Activated CD8-positive, alpha-beta memory T cell treated with anti-CD3 and anti-CD28 coated beads, Interleukin-2, amount 10 ng/mL, durations not matched to agents 7 days and 5 days (primary cell): ENCODE results near the gene OR1N1. TPM values are rescaled to one million over a fixed set of nuclear protein-coding genes. Genes with fewer than 3 reads are reported as not detected.
"Not testable (repeated sequence)": the region's sequence is repeated elsewhere in the genome, so short reads cannot be mapped to it uniquely, and the experiment has no call there.

ENCODE experiments used
- ATAC-seq: fragments of 150-1000 bp; cut with Tn5 transposase; one replicate; pipeline ENCODE4 v1.10.0; 2021; ENCODE audit warnings: moderate library complexity
- CTCF ChIA-PET: fragments of 350-600 bp; sonication (Branson Sonifier 250); formaldehyde crosslinking; loops from one replicate; lab custom pipeline; 2021; ENCODE audit warnings: antibody characterized with exemption; lab: Charles Lee
- DNase-seq: peaks from one replicate; pipeline ENCODE4 v3.0.0-alpha.2; 2020
- H3K27ac Mint-ChIP-seq: one replicate; pipeline ENCODE4 v1.8.0; 2021; ENCODE audit warnings: mild to moderate bottlenecking, mixed read lengths
- H3K27me3 Mint-ChIP-seq: one replicate; pipeline ENCODE4 v1.8.0; 2021; ENCODE audit warnings: mixed read lengths
- H3K36me3 Mint-ChIP-seq: one replicate; pipeline ENCODE4 v1.8.0; 2021; ENCODE audit warnings: mild to moderate bottlenecking, mixed read lengths
- H3K4me1 Mint-ChIP-seq: one replicate; pipeline ENCODE4 v1.8.0; 2021; ENCODE audit warnings: mixed read lengths
- H3K4me3 Mint-ChIP-seq: one replicate; pipeline ENCODE4 v1.8.0; 2021; ENCODE audit warnings: mild to moderate bottlenecking, moderate library complexity, mixed read lengths
- H3K9me3 Mint-ChIP-seq: one replicate; pipeline ENCODE4 v1.8.0; 2022; ENCODE audit warnings: low read depth, mixed read lengths
- total RNA-seq, 2 experiments: library from RNA; stranded (reverse); gene quantifications; one replicate each; pipeline ENCODE4 v1.2.3, GENCODE V29; 2021

Gene OR1N1, protein sequence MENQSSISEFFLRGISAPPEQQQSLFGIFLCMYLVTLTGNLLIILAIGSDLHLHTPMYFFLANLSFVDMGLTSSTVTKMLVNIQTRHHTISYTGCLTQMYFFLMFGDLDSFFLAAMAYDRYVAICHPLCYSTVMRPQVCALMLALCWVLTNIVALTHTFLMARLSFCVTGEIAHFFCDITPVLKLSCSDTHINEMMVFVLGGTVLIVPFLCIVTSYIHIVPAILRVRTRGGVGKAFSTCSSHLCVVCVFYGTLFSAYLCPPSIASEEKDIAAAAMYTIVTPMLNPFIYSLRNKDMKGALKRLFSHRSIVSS
- not detected for total RNA-seq

DNA sequence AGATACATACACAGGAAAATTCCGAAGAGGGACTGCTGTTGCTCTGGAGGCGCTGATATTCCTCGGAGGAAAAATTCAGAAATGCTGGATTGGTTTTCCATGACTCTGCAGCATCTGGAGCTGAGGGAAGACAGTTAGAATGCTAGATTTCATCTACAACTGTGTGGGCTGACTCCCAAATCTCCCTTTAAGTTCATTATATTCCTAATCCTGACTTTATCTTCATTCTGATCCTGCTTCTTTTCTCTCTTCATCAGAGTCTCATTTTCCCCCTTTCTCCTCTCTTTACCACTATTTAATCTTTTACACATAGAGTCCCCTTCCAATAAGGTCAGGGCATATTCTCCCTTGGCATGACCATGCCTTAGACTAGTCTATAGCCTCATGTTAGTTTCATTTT, at the start of gene OR1N1:
TSS of gene OR1N1 (minus strand) at position 101 of the 400 bp plus-strand sequence. CDS start at position 101, 0 bp downstream.
- ATAC-seq (no peak), DNase-seq (no peak)
- Mint-ChIP-seq H3K27ac (no peak within 1 kb of the TSS), H3K4me1 (no peaks in the 10 kb centered on the region), H3K4me3 (no peak within 1 kb of the TSS), H3K27me3 (peaks cover 2% of the 10 kb centered on the region), H3K9me3 (no peaks in the 10 kb centered on the region), H3K36me3 (no peaks in the 10 kb centered on the region)
- CTCF ChIA-PET = no interaction called here

DNA sequence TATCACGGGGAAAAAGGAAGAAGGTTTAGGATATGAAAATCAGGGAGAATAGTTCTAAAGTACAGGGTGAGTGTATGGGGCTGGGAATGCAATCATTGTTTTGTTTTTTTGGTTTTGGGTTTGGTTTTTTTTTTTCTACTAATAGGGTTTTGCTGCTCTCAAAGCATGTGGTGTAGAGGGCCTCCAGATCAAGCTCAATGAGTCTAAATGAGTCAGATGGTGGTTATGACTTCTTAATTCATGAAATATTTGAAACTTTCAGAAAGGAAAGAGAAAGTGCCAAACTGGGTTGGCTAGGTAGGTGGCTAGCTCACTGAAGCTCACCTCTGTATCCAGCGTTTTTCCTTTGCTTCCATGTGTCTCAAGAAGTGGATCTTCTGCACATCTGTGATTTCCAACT, 45.4 kb upstream of the OR1N1 start:
- CTCF ChIA-PET = interaction anchor here (0.9 kb wide), 1 partner anchor 10 kb away, joined by 3 read pairs; no protein-coding TSS in a partner anchor
- Mint-ChIP-seq H3K4me3 (no peak overlapping the region), H3K9me3 (peaks cover 2% of the 10 kb centered on the region), H3K4me1 (peaks cover 12% of the 10 kb centered on the region), H3K27me3 (peaks cover 14% of the 10 kb centered on the region), H3K36me3 (no peaks in the 10 kb centered on the region), H3K27ac (no peak overlapping the region)
- ATAC-seq = peak; percentile 55
- no peak for DNase-seq

DNA sequence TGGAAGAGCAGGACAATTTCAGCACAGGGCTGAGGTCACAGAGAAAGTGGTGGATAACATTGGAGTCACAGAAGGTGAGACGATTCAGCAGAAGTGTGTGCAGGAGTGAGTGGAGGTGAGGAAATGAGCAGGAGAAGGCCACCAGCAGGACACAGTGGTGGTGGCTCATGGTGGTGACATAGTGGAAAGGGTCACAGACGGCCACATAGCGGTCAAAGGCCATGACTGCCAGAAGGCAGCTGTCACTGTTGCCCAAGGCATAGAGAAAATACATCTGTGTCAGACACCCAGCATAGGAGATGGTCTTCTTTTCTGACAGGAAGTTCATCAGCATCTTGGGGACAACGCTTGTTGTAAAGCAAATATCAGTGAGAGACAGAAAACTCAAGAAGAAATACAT, 40.8 kb upstream of the OR1N1 start:
- Mint-ChIP-seq H3K27me3 (peaks cover 11% of the 10 kb centered on the region), H3K36me3 (no peaks in the 10 kb centered on the region), H3K9me3 (no peaks in the 10 kb centered on the region), H3K4me3 (no peak overlapping the region), H3K27ac (no peak overlapping the region), H3K4me1 (peaks cover 12% of the 10 kb centered on the region)
- CTCF ChIA-PET = no interaction called here
- ATAC-seq (no peak), DNase-seq (no peak)

DNA sequence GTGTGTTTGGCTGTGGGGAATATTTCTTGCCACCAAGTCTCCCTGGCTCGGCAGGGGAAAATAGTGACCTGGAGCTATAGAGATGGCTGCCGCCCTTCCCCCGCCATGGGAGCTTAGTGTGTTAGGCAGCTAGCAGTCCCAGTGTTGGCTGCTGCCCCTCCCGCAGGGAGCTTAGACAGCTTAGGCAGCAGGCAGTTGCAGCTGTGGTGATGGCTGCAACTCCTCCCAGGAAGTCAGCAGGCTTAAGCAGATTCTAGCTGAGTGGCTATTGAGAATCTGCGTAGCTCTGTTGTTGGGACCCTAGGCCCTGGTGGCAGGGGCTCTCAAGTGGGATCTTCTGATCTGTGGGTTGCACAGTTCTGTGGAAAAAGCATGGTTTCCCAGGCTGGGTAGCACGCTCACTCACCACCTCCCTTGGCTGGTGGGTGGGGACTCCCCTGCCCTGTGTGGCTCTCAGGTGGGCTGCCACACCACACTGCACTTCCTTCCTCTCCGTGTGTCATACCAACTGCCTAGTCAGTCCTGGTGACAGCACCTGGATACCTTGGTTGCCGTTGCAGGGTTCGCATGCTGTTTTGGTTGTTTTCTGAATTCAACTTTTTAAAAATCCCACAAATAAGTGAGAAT, 35.2 kb upstream of the OR1N1 start:
- ATAC-seq (peak; percentile 58), DNase-seq (peak; percentile 68)
- H3K27me3 Mint-ChIP-seq = peaks cover 28% of the 10 kb centered on the region
- no peak overlapping the region for H3K27ac Mint-ChIP-seq
- CTCF ChIA-PET = interaction anchor here (0.9 kb wide), 1 partner anchor 10 kb away, joined by 3 read pairs; no protein-coding TSS in a partner anchor
- H3K36me3 Mint-ChIP-seq = peaks cover 8% of the 10 kb centered on the region
- peaks cover 17% of the 10 kb centered on the region for H3K4me1 Mint-ChIP-seq
- H3K4me3 Mint-ChIP-seq = no peak overlapping the region
- peaks cover 7% of the 10 kb centered on the region for H3K9me3 Mint-ChIP-seq

DNA sequence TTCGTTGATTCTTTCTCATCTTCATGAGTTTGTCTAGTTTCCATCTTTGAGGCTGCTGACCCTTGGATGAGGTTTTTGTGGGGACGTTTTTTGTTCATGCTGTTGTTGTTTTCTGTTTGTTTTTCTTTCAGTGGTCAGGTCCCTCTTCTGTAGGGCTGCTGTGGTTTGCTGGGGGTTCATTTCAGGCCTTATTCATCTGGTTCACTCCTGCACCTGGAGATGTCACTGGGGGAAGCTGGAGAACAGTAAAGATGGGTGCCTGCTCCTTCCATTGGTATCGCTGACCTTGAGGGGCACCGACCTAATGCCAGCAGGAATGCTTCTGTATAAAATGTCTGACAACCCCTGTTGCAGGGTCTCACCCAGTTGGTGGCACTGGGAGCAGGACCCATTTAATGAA, 34.4 kb upstream of the OR1N1 start:
- Mint-ChIP-seq H3K9me3 (peaks cover 7% of the 10 kb centered on the region), H3K27me3 (peaks cover 28% of the 10 kb centered on the region), H3K27ac (no peak overlapping the region), H3K4me3 (no peak overlapping the region), H3K36me3 (peaks cover 8% of the 10 kb centered on the region), H3K4me1 (peaks cover 17% of the 10 kb centered on the region)
- CTCF ChIA-PET = no interaction called here
- ATAC-seq (no peak), DNase-seq (no peak)

DNA sequence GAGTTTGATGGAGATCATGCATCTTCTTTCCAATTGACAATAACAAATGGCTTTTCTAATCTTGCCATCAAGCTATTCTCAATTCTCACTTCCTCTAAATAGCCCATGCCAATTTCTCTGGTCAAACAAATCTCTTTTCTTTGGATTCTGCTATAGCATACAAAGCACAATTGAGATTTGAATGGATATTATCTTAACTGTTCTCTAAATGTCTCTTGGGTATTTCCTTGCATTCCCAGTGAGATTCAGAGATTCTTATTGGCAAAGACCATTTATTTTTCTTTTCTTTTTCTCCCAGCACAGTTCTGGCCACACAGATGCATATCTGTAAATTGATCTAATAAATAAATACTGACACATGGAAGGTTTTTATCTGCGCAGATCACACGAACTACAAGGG, 25.7 kb upstream of the OR1N1 start, which contains the start of gene OR1N2:
TSS of gene OR1N2 (plus strand) at position 301 of the 400 bp plus-strand sequence. CDS start 100 bp downstream, outside the sequence.
- Mint-ChIP-seq H3K36me3 (no peaks in the 10 kb centered on the region), H3K9me3 (no peaks in the 10 kb centered on the region), H3K27me3 (peaks cover 23% of the 10 kb centered on the region), H3K27ac (no peak within 1 kb of the TSS), H3K4me1 (no peaks in the 10 kb centered on the region), H3K4me3 (no peak within 1 kb of the TSS)
- DNase-seq (no peak), ATAC-seq (no peak)
- CTCF ChIA-PET = no interaction called here

DNA sequence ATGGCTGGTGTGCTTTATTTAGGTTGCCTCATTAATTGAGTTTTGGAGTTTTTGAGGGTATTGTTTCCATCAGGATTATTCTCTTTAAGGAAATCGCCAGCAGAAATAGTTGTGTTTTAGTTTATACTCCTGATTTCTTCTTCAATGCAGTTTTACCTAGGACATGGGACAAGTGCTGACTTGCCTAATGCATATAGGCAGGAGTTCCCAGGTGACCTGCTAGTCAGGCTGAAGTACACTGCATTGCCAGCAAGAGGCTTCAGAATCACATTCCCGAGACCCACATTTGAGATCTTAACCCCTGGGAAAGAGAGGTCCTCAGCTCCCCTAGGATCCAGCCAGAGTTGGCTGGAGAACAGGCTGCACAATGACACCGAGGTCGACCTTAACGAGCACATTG, 24.3 kb upstream of the OR1N1 start:
- Mint-ChIP-seq H3K36me3 (no peaks in the 10 kb centered on the region), H3K27ac (no peak overlapping the region), H3K4me1 (no peaks in the 10 kb centered on the region), H3K4me3 (no peak overlapping the region), H3K9me3 (no peaks in the 10 kb centered on the region), H3K27me3 (peaks cover 24% of the 10 kb centered on the region)
- CTCF ChIA-PET = no interaction called here
- DNase-seq (no peak), ATAC-seq (no peak)

DNA sequence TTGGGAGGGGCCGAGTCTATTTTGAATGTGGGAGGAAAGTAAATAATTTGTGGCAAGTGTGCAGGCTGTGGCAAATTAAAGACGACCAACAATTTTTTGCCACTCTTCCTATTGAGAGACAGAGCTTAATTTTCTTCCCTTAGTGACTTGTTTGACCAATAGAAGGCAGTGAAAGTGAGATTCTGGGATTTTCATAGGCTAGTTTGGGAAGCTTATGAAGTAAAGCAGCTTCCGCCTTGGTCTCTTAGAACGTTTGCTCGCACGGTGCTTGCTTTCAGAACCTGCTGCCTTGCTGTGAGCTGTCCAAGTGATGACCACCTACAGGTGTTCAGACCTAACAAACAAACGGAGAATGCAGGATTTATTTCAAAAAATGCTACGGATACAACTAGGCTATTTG, 19.1 kb upstream of the OR1N1 start:
- Mint-ChIP-seq H3K4me1 (no peaks in the 10 kb centered on the region), H3K9me3 (no peaks in the 10 kb centered on the region), H3K27ac (no peak overlapping the region), H3K27me3 (peaks cover 11% of the 10 kb centered on the region), H3K36me3 (no peaks in the 10 kb centered on the region), H3K4me3 (no peak overlapping the region)
- ATAC-seq = no peak
- no peak for DNase-seq
- CTCF ChIA-PET = no interaction called here

DNA sequence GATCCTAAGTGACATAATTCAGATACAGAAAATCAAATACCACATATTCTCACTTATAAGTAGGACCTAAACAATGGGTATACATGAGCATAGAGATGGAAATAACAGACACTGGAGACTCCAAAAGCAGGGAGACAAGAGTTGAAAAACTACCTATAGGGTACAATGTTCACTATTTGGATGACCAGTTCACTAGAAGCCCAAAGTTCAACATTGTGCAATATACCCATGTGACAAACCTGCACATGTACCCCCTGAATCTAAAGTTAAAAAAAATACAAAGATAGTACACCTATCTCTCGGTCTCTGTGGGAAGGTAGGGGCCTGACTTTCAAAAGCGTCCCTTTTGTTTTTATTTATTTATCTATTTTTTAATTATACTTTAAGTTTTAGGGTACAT, 11.7 kb upstream of the OR1N1 start:
- Mint-ChIP-seq H3K9me3 (peaks cover 2% of the 10 kb centered on the region), H3K4me3 (no peak overlapping the region), H3K4me1 (no peaks in the 10 kb centered on the region), H3K27ac (no peak overlapping the region), H3K36me3 (no peaks in the 10 kb centered on the region), H3K27me3 (no peaks in the 10 kb centered on the region)
- DNase-seq = no peak
- CTCF ChIA-PET = no interaction called here
- no peak for ATAC-seq

DNA sequence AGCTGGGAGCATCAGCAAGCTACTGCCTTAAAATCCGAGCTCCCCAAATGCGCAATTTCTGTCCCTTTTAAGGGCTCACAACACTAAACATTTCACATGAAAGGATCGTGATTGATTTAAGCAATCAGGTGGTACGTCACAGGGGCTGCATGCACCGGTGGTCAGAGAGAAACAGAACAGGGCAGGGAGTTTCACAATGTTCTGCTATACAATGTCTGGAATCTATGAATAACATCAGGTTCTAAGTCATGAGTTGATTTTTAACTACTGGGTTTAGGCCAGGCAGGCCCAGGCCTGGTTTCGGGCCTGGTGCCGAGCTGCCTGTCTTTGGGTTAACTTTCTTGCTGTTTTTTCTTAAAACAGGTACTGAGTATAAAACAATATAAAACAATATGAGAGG, 10.0 kb upstream of the OR1N1 start:
- CTCF ChIA-PET, H3K27me3 Mint-ChIP-seq, H3K27ac Mint-ChIP-seq, H3K36me3 Mint-ChIP-seq, H3K4me3 Mint-ChIP-seq, ATAC-seq, H3K4me1 Mint-ChIP-seq, H3K9me3 Mint-ChIP-seq, DNase-seq: not testable (repeated sequence)

DNA sequence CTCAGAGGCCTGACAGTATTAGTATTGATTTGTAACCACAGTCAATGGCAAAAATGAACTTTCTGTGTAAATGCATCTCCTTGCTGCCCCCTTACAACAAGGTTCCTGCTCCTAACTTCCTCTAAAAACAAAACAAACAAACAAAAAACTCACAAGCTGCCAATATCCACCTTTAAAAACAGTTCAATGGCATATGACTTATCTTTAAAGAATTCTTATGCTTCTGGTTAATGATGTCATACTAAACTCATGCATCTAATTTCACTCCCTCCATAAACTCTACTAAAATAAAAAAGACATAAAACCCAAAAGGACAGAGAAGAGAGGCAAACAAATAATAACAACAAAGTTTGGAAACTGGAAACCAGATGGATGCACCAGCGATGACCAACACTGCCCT, 9.0 kb upstream of the OR1N1 start:
- ATAC-seq = no peak
- Mint-ChIP-seq H3K4me3 (no peak overlapping the region), H3K36me3 (no peaks in the 10 kb centered on the region), H3K9me3 (peaks cover 2% of the 10 kb centered on the region), H3K4me1 (no peaks in the 10 kb centered on the region), H3K27ac (no peak overlapping the region), H3K27me3 (no peaks in the 10 kb centered on the region)
- DNase-seq = no peak
- CTCF ChIA-PET = no interaction called here

DNA sequence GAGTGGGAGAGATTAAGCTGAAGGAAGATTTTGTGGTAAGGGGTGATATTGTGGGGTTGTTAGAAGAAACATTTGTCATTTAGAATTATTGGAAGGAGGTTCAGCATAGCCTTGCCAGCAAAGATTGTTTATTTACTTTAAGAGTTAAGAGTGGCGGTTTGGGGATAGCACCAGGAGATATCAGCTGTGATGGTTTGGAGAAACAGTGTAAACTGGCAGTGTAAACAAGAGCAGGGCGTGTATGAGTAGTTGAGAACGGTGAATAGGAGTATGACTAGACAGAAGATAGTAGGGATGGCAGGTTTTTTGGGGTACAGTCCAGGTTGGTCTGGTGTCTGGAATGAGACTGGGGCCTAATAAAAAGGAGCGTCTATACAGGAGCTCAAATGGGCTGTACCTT, 4.1 kb upstream of the OR1N1 start:
- not testable (repeated sequence) for H3K4me1 Mint-ChIP-seq, H3K36me3 Mint-ChIP-seq, DNase-seq, H3K27me3 Mint-ChIP-seq, H3K27ac Mint-ChIP-seq, H3K9me3 Mint-ChIP-seq, ATAC-seq, H3K4me3 Mint-ChIP-seq
- CTCF ChIA-PET = interaction anchor here (0.8 kb wide), 1 partner anchor 32 kb away, joined by 3 read pairs; no protein-coding TSS in a partner anchor

DNA sequence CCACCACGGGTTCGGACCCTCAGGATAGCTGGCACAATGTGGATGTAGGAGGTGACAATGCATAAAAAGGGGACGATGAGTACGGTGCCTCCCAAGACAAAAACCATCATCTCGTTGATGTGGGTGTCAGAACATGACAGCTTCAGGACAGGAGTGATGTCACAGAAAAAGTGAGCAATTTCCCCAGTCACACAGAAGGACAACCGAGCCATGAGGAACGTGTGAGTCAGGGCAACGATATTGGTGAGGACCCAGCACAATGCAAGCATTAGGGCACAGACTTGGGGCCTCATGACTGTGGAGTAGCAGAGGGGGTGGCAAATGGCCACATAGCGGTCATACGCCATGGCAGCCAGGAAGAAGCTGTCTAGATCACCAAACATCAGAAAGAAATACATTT, 491 bp downstream of the OR1N1 start:
- no peaks in the 10 kb centered on the region for H3K36me3 Mint-ChIP-seq
- H3K4me1 Mint-ChIP-seq = no peaks in the 10 kb centered on the region
- CTCF ChIA-PET = no interaction called here
- H3K27me3 Mint-ChIP-seq = peaks cover 2% of the 10 kb centered on the region
- no peak overlapping the region for H3K4me3 Mint-ChIP-seq
- DNase-seq (no peak), ATAC-seq (no peak)
- no peaks in the 10 kb centered on the region for H3K9me3 Mint-ChIP-seq
- no peak overlapping the region for H3K27ac Mint-ChIP-seq

DNA sequence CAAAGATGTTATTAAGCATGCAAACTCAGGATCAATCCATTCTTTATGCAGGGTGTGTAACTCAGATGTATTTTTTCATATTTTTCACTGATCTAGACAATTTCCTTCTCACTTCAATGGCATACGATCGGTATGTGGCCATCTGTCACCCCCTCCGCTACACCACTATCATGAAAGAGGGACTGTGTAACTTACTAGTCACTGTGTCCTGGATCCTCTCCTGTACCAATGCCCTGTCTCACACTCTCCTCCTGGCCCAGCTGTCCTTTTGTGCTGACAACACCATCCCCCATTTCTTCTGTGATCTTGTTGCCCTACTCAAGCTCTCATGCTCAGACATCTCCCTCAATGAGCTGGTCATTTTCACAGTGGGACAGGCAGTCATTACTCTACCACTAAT, 7.7 kb downstream of the OR1N1 start:
- ATAC-seq = no peak
- H3K27me3 Mint-ChIP-seq = peaks cover 4% of the 10 kb centered on the region
- no peak for DNase-seq
- no peaks in the 10 kb centered on the region for H3K36me3 Mint-ChIP-seq
- no peak overlapping the region for H3K4me3 Mint-ChIP-seq
- no peak overlapping the region for H3K27ac Mint-ChIP-seq
- CTCF ChIA-PET = no interaction called here
- no peaks in the 10 kb centered on the region for H3K9me3 Mint-ChIP-seq
- no peaks in the 10 kb centered on the region for H3K4me1 Mint-ChIP-seq
